T-helper 1 cell treated with Interleukin-12 subunit alpha and Interleukin-12 subunit beta and Interleukin-4 antibody, amounts not matched to agents 30 μg/mL and 1 μg/mL, for 36 hours (primary cell): ENCODE measurements around the gene ZNF358.

Experiments
- H3K27ac Mint-ChIP-seq: one replicate; pipeline ENCODE4 v1.8.0; 2021; ENCODE audit warnings: mild to moderate bottlenecking, mixed read lengths
- H3K27me3 Mint-ChIP-seq: one replicate; pipeline ENCODE4 v1.8.0; 2021; ENCODE audit warnings: low read depth, mixed read lengths
- H3K36me3 Mint-ChIP-seq: one replicate; pipeline ENCODE4 v1.8.0; 2021; ENCODE audit warnings: low read depth, mixed read lengths
- H3K4me1 Mint-ChIP-seq: one replicate; pipeline ENCODE4 v1.8.0; 2021; ENCODE audit warnings: low read depth, mixed read lengths
- H3K4me3 Mint-ChIP-seq: one replicate; pipeline ENCODE4 v1.8.0; 2021; ENCODE audit warnings: mild to moderate bottlenecking, moderate library complexity, mixed read lengths
- H3K9me3 Mint-ChIP-seq: one replicate; pipeline ENCODE4 v1.8.0; 2021; ENCODE audit warnings: mixed read lengths

Gene ZNF358

GRCh38 chr19:7505288-7505681, 10.6 kb upstream of the ZNF358 start:
- Mint-ChIP-seq H3K27me3 (peaks cover 19% of the 10 kb centered on the region), H3K36me3 (no peaks in the 10 kb centered on the region), H3K27ac (no peak overlapping the region), H3K4me1 (peaks cover 7% of the 10 kb centered on the region), H3K9me3 (no peaks in the 10 kb centered on the region), H3K4me3 (peak overlapping the region; percentile 21)

GRCh38 chr19:7505682-7506384, 10.1 kb upstream of the ZNF358 start:
- peaks cover 7% of the 10 kb centered on the region for H3K4me1 Mint-ChIP-seq
- peak overlapping the region; percentile 21 for H3K4me3 Mint-ChIP-seq
- H3K27ac Mint-ChIP-seq = no peak overlapping the region
- H3K9me3 Mint-ChIP-seq = no peaks in the 10 kb centered on the region
- peaks cover 19% of the 10 kb centered on the region for H3K27me3 Mint-ChIP-seq
- no peaks in the 10 kb centered on the region for H3K36me3 Mint-ChIP-seq

- peaks cover 7% of the 10 kb centered on the region for H3K4me1 Mint-ChIP-seq
- H3K27me3 Mint-ChIP-seq = peaks cover 13% of the 10 kb centered on the region
- no peak overlapping the region for H3K27ac Mint-ChIP-seq
- no peaks in the 10 kb centered on the region for H3K36me3 Mint-ChIP-seq
- H3K4me3 Mint-ChIP-seq = peak overlapping the region; percentile 34
- no peaks in the 10 kb centered on the region for H3K9me3 Mint-ChIP-seq
Observed at GRCh38 chr19:7506385-7507328, 9.2 kb upstream of the ZNF358 start.

GRCh38 chr19:7507884-7508283, 8.0 kb upstream of the ZNF358 start:
- Mint-ChIP-seq H3K4me3 (no peak overlapping the region), H3K27me3 (peaks cover 5% of the 10 kb centered on the region), H3K4me1 (peaks cover 7% of the 10 kb centered on the region), H3K27ac (no peak overlapping the region), H3K9me3 (no peaks in the 10 kb centered on the region), H3K36me3 (no peaks in the 10 kb centered on the region)

- no peaks in the 10 kb centered on the region for H3K36me3 Mint-ChIP-seq
- no peak overlapping the region for H3K27ac Mint-ChIP-seq
- no peaks in the 10 kb centered on the region for H3K9me3 Mint-ChIP-seq
- H3K27me3 Mint-ChIP-seq = peaks cover 11% of the 10 kb centered on the region
- no peak overlapping the region for H3K4me3 Mint-ChIP-seq
- H3K4me1 Mint-ChIP-seq = peaks cover 7% of the 10 kb centered on the region
Observed at GRCh38 chr19:7509625-7510024, 6.3 kb upstream of the ZNF358 start.

GRCh38 chr19:7512400-7512851, 3.5 kb upstream of the ZNF358 start:
- Mint-ChIP-seq H3K36me3 (peaks cover 3% of the 10 kb centered on the region), H3K4me1 (peaks cover 6% of the 10 kb centered on the region), H3K4me3 (no peak overlapping the region), H3K27me3 (peaks cover 28% of the 10 kb centered on the region), H3K9me3 (no peaks in the 10 kb centered on the region), H3K27ac (no peak overlapping the region)

GRCh38 chr19:7513809-7514642, 1.9 kb upstream of the ZNF358 start:
- Mint-ChIP-seq H3K27ac (no peak overlapping the region), H3K4me1 (peaks cover 8% of the 10 kb centered on the region), H3K27me3 (peaks cover 38% of the 10 kb centered on the region), H3K36me3 (peaks cover 3% of the 10 kb centered on the region), H3K9me3 (no peaks in the 10 kb centered on the region), H3K4me3 (no peak overlapping the region)

GRCh38 chr19:7515110-7515644, 726 bp upstream of the ZNF358 start:
- peak overlapping the region; percentile 10 for H3K27ac Mint-ChIP-seq
- peaks cover 3% of the 10 kb centered on the region for H3K36me3 Mint-ChIP-seq
- H3K4me1 Mint-ChIP-seq = peaks cover 8% of the 10 kb centered on the region
- H3K9me3 Mint-ChIP-seq = no peaks in the 10 kb centered on the region
- H3K4me3 Mint-ChIP-seq = peak overlapping the region; percentile 83
- peaks cover 38% of the 10 kb centered on the region for H3K27me3 Mint-ChIP-seq

GRCh38 chr19:7516333-7516732, 430 bp downstream of the ZNF358 start:
- Mint-ChIP-seq H3K36me3 (peaks cover 3% of the 10 kb centered on the region), H3K4me1 (peaks cover 8% of the 10 kb centered on the region), H3K27ac (no peak overlapping the region), H3K27me3 (peaks cover 38% of the 10 kb centered on the region), H3K9me3 (no peaks in the 10 kb centered on the region), H3K4me3 (peak overlapping the region; percentile 54)

- Mint-ChIP-seq H3K9me3 (no peaks in the 10 kb centered on the region), H3K27ac (no peak overlapping the region), H3K27me3 (peaks cover 38% of the 10 kb centered on the region), H3K36me3 (peaks cover 3% of the 10 kb centered on the region), H3K4me3 (peak overlapping the region; percentile 54), H3K4me1 (peaks cover 9% of the 10 kb centered on the region)
Observed at GRCh38 chr19:7516878-7517277, 975 bp downstream of the ZNF358 start.

GRCh38 chr19:7519361-7520130, 3.6 kb downstream of the ZNF358 start:
- no peak overlapping the region for H3K4me3 Mint-ChIP-seq

GRCh38 chr19:7520131-7521051, 4.5 kb downstream of the ZNF358 start:
- Mint-ChIP-seq H3K9me3 (no peaks in the 10 kb centered on the region), H3K4me1 (peaks cover 15% of the 10 kb centered on the region), H3K36me3 (peaks cover 3% of the 10 kb centered on the region), H3K27ac (no peak overlapping the region), H3K4me3 (no peak overlapping the region), H3K27me3 (peaks cover 24% of the 10 kb centered on the region)

More at GRCh38 chr19:7519361-7520130, 3.6 kb downstream of the ZNF358 start:
- H3K9me3 Mint-ChIP-seq = no peaks in the 10 kb centered on the region
- peaks cover 3% of the 10 kb centered on the region for H3K36me3 Mint-ChIP-seq
- H3K27me3 Mint-ChIP-seq = peaks cover 32% of the 10 kb centered on the region
- H3K4me1 Mint-ChIP-seq = peaks cover 15% of the 10 kb centered on the region
- no peak overlapping the region for H3K27ac Mint-ChIP-seq
